ENCODE measurements around the gene FIP1L1.

Gene FIP1L1

GRCh38 chr4:53507671-53508286 lies 130.3 kb downstream of the FIP1L1 start:
- peak; percentile 66 for DNase-seq

- no peak for DNase-seq
Measured at GRCh38 chr4:53508446-53508845, 131.0 kb downstream of the FIP1L1 start.

DNA sequence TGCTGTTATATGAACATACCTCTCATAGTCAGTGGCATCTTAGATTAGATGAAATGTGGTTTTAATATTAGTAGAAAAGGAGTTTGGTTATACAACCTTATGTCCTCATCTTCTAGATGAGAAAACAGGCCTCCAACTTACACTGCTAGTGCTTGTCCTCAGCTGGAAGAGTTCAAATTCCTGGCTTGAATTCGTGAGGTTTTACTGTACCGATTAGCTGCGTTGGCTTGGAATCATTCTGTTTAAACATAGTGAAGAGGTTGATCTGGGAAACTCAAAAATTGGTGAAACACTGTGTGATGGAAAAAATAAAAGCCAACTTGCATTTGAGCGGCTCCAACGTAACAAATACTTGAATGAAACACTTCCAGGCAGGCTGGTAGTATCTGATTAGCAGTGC lies 132.9 kb downstream of the FIP1L1 start:
- no peak for DNase-seq
